Measurements from ENCODE around the gene HOXB5.

DNA sequence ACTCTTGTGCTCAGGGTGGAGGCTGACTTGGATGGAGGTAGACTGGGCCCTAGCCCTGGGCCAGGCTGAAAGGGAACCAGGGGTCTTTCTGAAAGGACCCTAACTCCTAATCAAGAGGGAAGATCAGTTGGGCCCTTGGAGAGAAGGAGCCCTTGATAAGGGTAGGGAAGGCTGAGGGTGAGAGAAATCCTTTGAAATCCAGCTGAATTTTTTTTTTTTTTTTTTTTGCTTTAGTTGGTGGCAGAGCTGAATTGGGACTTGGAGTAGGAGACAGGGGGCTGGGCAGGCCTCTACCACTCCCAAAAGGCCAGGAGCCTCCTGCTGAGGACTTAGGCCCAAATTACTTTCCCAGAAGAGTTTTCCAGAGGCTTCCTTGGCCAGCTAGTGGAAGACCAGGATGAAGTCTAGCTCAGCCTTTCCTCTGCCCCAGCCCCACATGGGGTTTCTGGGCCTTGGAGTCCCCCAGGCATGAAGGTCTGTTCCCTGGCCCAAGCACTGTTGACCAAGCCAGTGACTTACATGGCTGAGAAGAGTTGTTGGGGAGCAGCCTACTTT lies 2.9 kb downstream of the HOXB5 start:
- TF ChIP-seq CTCF (IDR thresholded peaks at IDR 0.05) (no peak), POLR2A (IDR thresholded peaks at IDR 0.05) (no peak)
